Gastroesophageal sphincter (tissue), 3 donors: ENCODE measurements around the gene AP2A2.

Experiments
- EP300 ChIP-seq: sonication (generic); formaldehyde crosslinking; IDR thresholded peaks from one replicate; pipeline ENCODE4 v1.6.1; 2017; ENCODE audit warnings: antibody characterized with exemption, mild to moderate bottlenecking
- POLR2A ChIP-seq, 2 donors: fragments of 450-650 bp; IDR thresholded peaks; one replicate each; pipeline ENCODE4 v1.6.1; 2017; ENCODE audit warnings: antibody characterized with exemption in 2 of 2, mild to moderate bottlenecking in 2 of 2, moderate library complexity in 1 of 2
- POLR2AphosphoS5 ChIP-seq: sonication (generic); formaldehyde crosslinking; IDR thresholded peaks from one replicate; pipeline ENCODE4 v1.6.1; 2017; ENCODE audit warnings: antibody characterized with exemption
- TF ChIP-seq, protein P1 (sequence below), 4 experiments: fragments of 200-600 bp in 2 of 4; fragments of 450-650 bp in 2 of 4; sonication (generic) in 1 of 4; IDR thresholded peaks; one replicate each; pipeline ENCODE4 v1.5.1; 2017 to 2019; ENCODE audit warnings: antibody characterized with exemption in 4 of 4, mild to moderate bottlenecking in 2 of 4, moderate library complexity in 2 of 4

DNA sequence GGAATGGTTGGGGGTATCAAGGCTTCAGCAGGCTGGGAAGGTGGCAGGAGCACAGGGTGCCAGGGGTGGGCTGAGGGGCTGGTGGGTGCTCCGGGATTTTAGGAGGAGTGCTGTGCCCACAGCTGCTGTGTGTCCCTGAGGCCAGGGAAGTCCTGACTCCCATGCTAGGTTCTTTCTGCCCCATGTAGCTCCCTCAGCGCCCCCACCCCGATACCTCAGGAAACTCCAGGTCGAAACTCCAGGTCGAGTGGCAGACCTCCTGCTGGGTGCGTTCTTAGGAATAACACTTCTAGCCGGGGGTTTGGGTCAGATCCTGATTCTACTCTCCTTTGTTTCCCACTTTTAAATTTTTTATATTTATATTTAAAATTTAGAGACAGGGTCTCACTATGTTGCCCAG, 8.3 kb downstream of the AP2A2 start:
- TF ChIP-seq, protein P1, sequence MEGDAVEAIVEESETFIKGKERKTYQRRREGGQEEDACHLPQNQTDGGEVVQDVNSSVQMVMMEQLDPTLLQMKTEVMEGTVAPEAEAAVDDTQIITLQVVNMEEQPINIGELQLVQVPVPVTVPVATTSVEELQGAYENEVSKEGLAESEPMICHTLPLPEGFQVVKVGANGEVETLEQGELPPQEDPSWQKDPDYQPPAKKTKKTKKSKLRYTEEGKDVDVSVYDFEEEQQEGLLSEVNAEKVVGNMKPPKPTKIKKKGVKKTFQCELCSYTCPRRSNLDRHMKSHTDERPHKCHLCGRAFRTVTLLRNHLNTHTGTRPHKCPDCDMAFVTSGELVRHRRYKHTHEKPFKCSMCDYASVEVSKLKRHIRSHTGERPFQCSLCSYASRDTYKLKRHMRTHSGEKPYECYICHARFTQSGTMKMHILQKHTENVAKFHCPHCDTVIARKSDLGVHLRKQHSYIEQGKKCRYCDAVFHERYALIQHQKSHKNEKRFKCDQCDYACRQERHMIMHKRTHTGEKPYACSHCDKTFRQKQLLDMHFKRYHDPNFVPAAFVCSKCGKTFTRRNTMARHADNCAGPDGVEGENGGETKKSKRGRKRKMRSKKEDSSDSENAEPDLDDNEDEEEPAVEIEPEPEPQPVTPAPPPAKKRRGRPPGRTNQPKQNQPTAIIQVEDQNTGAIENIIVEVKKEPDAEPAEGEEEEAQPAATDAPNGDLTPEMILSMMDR (IDR thresholded peaks at IDR 0.05) = no peak
- no peak for TF ChIP-seq POLR2A (IDR thresholded peaks at IDR 0.05)
- no peak for TF ChIP-seq EP300
- no peak for TF ChIP-seq POLR2AphosphoS5
